HepG2 (cell line): ENCODE measurements around the gene ULBP2.

Experiments
- KAT7 ChIP-seq: IDR thresholded peaks from 2 replicates; pipeline ENCODE4 v1.6.1; 2018; ENCODE audit warnings: borderline replicate concordance, missing compliant biosample characterization
- RFX1 ChIP-seq: fragments of 450-650 bp; IDR thresholded peaks from 2 replicates; pipeline ENCODE4 v1.6.1; 2017
- TF ChIP-seq, protein P1 (sequence below): sonication (generic); formaldehyde crosslinking; IDR thresholded peaks from 2 replicates; pipeline ENCODE4 v1.5.0; 2020; ENCODE audit warnings: mild to moderate bottlenecking, missing genetic modification reagents, moderate library complexity
- TF ChIP-seq, protein P2 (sequence below), 2 experiments: IDR thresholded peaks; 2 replicates each; pipeline ENCODE4 v1.6.1; 2011 to 2012; ENCODE audit warnings: low read length in 2 of 2, borderline replicate concordance in 1 of 2, low read depth in 1 of 2, mild to moderate bottlenecking in 1 of 2, moderate library complexity in 1 of 2

DNA sequence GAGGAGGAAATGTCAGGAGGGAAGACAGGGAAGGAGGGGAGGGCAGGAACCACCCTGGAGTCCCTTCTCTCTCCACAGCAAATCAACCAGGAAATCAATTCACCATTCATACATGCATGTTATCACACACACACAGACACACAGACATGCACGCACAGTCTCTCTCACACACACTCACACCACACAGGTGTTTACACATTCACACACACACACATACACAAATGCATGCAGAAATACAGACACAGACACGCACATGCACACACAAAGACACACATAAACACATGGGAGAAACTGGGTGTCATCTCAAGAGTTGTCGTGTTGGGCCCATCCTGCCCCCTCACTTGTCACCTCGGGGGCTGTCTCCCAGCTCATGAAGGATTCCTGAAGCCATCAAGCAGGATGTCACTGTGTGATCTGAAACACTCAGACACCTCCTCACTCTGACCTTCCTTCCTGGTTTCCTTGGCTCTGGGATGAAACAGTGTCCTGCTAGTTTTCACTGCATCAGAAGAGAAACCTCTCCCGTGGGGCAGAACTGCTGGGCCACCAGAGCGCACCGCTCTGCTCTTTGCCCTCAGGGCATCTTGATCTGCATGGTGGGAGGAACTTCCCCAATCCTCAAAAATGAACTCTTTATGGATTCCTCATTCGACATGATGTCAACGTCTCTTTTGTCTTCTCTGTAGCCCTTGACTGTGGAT is 28.1 kb upstream of the ULBP2 start:
- TF ChIP-seq, protein P1, sequence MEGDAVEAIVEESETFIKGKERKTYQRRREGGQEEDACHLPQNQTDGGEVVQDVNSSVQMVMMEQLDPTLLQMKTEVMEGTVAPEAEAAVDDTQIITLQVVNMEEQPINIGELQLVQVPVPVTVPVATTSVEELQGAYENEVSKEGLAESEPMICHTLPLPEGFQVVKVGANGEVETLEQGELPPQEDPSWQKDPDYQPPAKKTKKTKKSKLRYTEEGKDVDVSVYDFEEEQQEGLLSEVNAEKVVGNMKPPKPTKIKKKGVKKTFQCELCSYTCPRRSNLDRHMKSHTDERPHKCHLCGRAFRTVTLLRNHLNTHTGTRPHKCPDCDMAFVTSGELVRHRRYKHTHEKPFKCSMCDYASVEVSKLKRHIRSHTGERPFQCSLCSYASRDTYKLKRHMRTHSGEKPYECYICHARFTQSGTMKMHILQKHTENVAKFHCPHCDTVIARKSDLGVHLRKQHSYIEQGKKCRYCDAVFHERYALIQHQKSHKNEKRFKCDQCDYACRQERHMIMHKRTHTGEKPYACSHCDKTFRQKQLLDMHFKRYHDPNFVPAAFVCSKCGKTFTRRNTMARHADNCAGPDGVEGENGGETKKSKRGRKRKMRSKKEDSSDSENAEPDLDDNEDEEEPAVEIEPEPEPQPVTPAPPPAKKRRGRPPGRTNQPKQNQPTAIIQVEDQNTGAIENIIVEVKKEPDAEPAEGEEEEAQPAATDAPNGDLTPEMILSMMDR (CRISPR knock-in tag), result no peak
- TF ChIP-seq, protein P2, sequence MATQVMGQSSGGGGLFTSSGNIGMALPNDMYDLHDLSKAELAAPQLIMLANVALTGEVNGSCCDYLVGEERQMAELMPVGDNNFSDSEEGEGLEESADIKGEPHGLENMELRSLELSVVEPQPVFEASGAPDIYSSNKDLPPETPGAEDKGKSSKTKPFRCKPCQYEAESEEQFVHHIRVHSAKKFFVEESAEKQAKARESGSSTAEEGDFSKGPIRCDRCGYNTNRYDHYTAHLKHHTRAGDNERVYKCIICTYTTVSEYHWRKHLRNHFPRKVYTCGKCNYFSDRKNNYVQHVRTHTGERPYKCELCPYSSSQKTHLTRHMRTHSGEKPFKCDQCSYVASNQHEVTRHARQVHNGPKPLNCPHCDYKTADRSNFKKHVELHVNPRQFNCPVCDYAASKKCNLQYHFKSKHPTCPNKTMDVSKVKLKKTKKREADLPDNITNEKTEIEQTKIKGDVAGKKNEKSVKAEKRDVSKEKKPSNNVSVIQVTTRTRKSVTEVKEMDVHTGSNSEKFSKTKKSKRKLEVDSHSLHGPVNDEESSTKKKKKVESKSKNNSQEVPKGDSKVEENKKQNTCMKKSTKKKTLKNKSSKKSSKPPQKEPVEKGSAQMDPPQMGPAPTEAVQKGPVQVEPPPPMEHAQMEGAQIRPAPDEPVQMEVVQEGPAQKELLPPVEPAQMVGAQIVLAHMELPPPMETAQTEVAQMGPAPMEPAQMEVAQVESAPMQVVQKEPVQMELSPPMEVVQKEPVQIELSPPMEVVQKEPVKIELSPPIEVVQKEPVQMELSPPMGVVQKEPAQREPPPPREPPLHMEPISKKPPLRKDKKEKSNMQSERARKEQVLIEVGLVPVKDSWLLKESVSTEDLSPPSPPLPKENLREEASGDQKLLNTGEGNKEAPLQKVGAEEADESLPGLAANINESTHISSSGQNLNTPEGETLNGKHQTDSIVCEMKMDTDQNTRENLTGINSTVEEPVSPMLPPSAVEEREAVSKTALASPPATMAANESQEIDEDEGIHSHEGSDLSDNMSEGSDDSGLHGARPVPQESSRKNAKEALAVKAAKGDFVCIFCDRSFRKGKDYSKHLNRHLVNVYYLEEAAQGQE (IDR thresholded peaks at IDR 0.05; ENCODE audit: borderline replicate concordance in 1 of 2, low read depth in 1 of 2, low read length in 2 of 2), result no peak
- TF ChIP-seq RFX1 (no peak), KAT7 (no peak)
